Activated naive CD4-positive, alpha-beta T cell treated with anti-CD3 and anti-CD28 coated beads for 36 hours (primary cell): Measurements from ENCODE around the gene RBM18. TPM values are rescaled to one million over a fixed set of nuclear protein-coding genes. Genes with fewer than 3 reads are reported as not detected.

Experiments
- CTCF ChIA-PET: fragments of 350-600 bp; sonication (Branson Sonifier 250); formaldehyde crosslinking; loops from one replicate; lab custom pipeline; 2021; ENCODE audit warnings: antibody characterized with exemption; lab: Charles Lee
- DNase-seq: peaks from one replicate; pipeline ENCODE4 v3.0.0-alpha.2; 2020
- H3K27ac Mint-ChIP-seq: one replicate; pipeline ENCODE4 v1.8.0; 2021; ENCODE audit warnings: mild to moderate bottlenecking, mixed read lengths
- H3K27me3 Mint-ChIP-seq: one replicate; pipeline ENCODE4 v1.8.0; 2021; ENCODE audit warnings: low read depth, mixed read lengths
- H3K36me3 Mint-ChIP-seq: one replicate; pipeline ENCODE4 v1.8.0; 2021; ENCODE audit warnings: low read depth, mixed read lengths
- H3K4me1 Mint-ChIP-seq: one replicate; pipeline ENCODE4 v1.8.0; 2021; ENCODE audit warnings: low read depth, mixed read lengths
- H3K4me3 Mint-ChIP-seq: one replicate; pipeline ENCODE4 v1.8.0; 2021; ENCODE audit warnings: mild to moderate bottlenecking, moderate library complexity, mixed read lengths
- H3K9me3 Mint-ChIP-seq: one replicate; pipeline ENCODE4 v1.8.0; 2021; ENCODE audit warnings: mixed read lengths
- intact Hi-C: fragments of 100-400 bp; cut with micrococcal nuclease; formaldehyde crosslinking; loops from one replicate; pipeline ENCODE4 v1.15.1; 2023
- total RNA-seq, 2 experiments: library from RNA; stranded (reverse); gene quantifications; one replicate each; pipeline ENCODE4 v1.2.3, GENCODE V29; 2021

The RBM18 gene
- total RNA-seq, 2 experiments from 2014 or later = 25.8 to 25.9 TPM

DNA sequence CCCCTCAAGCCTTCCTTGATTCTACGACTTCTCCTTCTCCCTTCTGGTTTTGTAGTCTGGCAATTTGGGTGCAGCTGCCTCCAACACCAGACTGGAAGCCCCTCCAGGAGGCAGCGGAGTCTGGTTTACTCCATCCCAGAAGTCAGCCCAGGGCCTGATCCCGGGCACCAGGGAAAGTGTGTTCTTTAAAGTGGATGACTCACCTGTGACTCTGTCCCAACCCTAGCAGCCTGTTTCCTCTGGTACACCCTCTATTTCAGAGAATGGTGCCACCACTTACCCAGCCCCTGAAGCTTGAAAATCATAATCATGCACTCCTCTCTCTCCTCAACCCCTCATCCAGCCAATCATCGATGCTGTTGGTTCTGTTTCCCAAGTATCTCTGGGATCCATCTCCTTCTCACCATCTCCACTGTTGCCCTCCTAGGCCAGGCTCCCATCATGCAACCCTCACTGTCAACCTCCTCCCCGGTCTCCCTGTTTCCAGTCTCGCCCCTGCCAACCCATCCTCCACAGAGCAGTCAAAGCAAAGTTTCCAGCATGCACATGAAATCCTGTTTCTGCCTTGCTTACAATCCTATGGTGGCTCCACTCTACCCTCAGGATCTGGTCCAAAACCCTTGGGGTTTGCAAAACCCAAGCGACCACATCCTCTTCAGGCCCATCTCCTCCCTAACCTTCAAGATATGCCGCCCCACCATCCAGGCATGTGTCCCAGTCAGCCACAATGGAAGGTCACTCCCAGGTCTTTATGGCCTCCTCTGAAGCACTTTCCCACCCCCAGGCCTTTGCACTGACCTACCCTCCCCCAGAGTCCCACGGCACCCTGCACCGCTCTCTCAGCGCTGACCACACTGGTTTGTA, 46.3 kb downstream of the RBM18 start:
- no peak overlapping the region for H3K4me3 Mint-ChIP-seq

GRCh38 chr9:122217640-122218039, 47.0 kb downstream of the RBM18 start:
- CTCF ChIA-PET = no interaction called here
- intact Hi-C loops = no loop called here
- H3K27me3 Mint-ChIP-seq = peaks cover 78% of the 10 kb centered on the region

More for the DNA sequence above, 46.3 kb downstream of the RBM18 start:
- H3K36me3 Mint-ChIP-seq = no peaks in the 10 kb centered on the region
- peaks cover 23% of the 10 kb centered on the region for H3K4me1 Mint-ChIP-seq
- no peak overlapping the region for H3K27ac Mint-ChIP-seq
- CTCF ChIA-PET = no interaction called here
- intact Hi-C loops = no loop called here
- H3K27me3 Mint-ChIP-seq = peaks cover 77% of the 10 kb centered on the region
- no peak for DNase-seq
- H3K9me3 Mint-ChIP-seq = no peaks in the 10 kb centered on the region

DNA sequence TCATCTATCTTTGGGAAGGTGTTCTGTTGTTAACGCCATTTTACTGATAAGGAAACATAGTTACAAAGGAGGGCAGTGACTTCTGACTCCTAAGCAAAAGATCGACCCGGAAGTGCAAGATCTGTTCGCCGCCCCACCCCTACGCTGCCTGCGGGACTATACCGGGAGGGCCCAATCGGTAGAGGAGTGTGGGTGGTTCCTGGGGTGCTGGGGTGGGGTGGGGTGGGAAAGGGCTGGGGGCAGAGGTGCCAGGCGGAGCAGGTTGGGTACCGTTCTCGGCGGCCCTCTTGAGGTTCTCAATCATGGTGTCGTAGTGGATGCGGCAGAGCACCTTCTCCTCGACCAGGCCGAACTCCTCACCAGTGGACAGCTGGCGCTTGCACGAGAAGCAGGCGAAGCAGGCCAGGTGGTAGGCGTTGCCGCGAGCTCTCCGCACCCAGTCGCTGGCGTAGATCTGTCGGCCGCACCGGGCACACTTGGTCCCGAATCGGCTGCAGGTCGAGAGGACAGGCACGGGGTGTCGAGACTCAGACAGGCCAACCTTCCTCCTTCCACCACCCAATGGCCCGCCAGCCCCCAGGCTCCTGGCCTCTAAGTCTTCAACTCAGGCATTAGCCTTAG, 47.7 kb downstream of the RBM18 start:
- no peak for DNase-seq
- no peaks in the 10 kb centered on the region for H3K9me3 Mint-ChIP-seq
- H3K27me3 Mint-ChIP-seq = peaks cover 78% of the 10 kb centered on the region
- no peaks in the 10 kb centered on the region for H3K36me3 Mint-ChIP-seq
- intact Hi-C loops = no loop called here
- H3K4me3 Mint-ChIP-seq = no peak overlapping the region
- CTCF ChIA-PET = interaction anchor here (1.8 kb wide), 1 partner anchor 92 kb away, joined by 5 read pairs; no protein-coding TSS in a partner anchor
- H3K27ac Mint-ChIP-seq = no peak overlapping the region
- H3K4me1 Mint-ChIP-seq = peaks cover 26% of the 10 kb centered on the region

More at GRCh38 chr9:122217640-122218039, 47.0 kb downstream of the RBM18 start:
- no peak overlapping the region for H3K27ac Mint-ChIP-seq
- no peaks in the 10 kb centered on the region for H3K36me3 Mint-ChIP-seq
- no peak for DNase-seq
- no peaks in the 10 kb centered on the region for H3K9me3 Mint-ChIP-seq
- no peak overlapping the region for H3K4me3 Mint-ChIP-seq
- peaks cover 26% of the 10 kb centered on the region for H3K4me1 Mint-ChIP-seq

- Mint-ChIP-seq H3K27me3 (peaks cover 78% of the 10 kb centered on the region), H3K9me3 (no peaks in the 10 kb centered on the region), H3K4me3 (no peak overlapping the region), H3K27ac (no peak overlapping the region), H3K36me3 (no peaks in the 10 kb centered on the region), H3K4me1 (peaks cover 26% of the 10 kb centered on the region)
- CTCF ChIA-PET = interaction anchor here (1.8 kb wide), 1 partner anchor 92 kb away, joined by 5 read pairs; no protein-coding TSS in a partner anchor
- no peak for DNase-seq
- intact Hi-C loops = no loop called here
Measured at GRCh38 chr9:122216138-122216797, 48.4 kb downstream of the RBM18 start.

GRCh38 chr9:122215663-122216062, 49.0 kb downstream of the RBM18 start:
- CTCF ChIA-PET = interaction anchor here (1.8 kb wide), 1 partner anchor 91 kb away, joined by 5 read pairs; no protein-coding TSS in a partner anchor
- Mint-ChIP-seq H3K36me3 (no peaks in the 10 kb centered on the region), H3K9me3 (no peaks in the 10 kb centered on the region), H3K27ac (no peak overlapping the region), H3K4me1 (peaks cover 26% of the 10 kb centered on the region), H3K4me3 (no peak overlapping the region), H3K27me3 (peaks cover 79% of the 10 kb centered on the region)
- no peak for DNase-seq
- intact Hi-C loops = no loop called here

DNA sequence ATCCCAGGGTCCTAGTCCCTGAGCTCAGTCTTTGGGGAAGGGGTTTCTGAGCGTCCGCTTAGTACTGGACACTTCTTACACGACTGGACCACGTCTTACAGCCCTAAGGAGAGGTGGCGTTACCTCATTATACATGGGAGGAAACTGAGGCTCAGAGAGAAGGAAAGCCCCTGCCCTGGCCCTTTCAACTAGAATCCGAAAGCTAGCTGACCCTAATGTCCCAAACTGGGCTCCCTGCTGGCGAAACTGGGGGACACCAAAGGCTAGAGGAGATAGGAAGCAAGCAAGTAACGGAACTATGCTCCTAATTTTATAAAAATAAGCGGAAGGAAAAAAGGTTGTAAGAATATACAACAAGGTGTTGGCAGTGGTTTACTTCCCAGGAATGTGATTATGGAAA, 50.1 kb downstream of the RBM18 start:
- Mint-ChIP-seq H3K4me1 (peaks cover 20% of the 10 kb centered on the region), H3K4me3 (no peak overlapping the region), H3K27ac (no peak overlapping the region), H3K36me3 (no peaks in the 10 kb centered on the region), H3K9me3 (no peaks in the 10 kb centered on the region), H3K27me3 (peaks cover 74% of the 10 kb centered on the region)
- DNase-seq = no peak
- intact Hi-C loops = no loop called here
- CTCF ChIA-PET = no interaction called here

DNA sequence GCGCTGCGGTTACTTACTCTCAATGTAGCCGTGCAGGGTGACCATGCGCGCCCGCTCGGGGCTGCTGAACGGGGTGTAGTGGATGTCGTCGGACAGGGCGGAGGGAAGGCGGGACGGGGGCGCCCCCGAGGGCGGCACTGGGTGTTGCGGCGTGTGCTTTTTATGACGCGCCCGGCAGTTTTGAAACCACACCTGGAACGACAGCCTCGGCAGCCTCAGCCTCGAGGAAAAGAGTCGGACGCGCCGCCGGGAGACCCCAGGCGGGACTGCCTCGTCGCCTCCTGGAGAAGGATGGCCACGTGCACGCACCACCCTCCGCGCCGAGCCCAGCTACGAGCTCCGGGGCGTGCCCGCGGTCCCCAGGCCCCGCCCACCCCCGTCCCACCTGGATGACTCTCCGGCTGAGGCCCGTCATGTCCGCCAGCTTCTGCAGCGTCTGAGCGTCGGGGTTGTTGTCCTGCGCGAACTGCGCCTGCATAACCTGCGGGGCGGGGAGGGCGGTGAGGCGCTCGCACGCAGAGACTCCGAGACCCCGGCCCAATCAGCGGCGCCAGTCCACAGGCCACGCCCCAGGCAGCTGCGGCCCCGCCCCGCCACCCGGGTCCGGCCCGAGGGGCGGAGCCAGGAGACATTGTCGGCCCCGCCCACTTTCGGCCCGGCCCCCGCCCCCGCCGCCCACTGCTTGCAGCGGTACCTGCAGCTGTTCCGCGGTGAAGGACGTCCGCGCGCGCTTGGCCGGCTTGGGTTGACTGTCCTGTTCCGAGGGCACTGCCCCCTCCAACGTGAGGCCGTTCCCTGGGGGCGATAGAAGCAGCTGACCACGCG, 50.8 kb downstream of the RBM18 start:
- Mint-ChIP-seq H3K36me3 (no peaks in the 10 kb centered on the region), H3K27ac (no peak overlapping the region), H3K4me1 (peaks cover 14% of the 10 kb centered on the region), H3K27me3 (peaks cover 67% of the 10 kb centered on the region), H3K9me3 (no peaks in the 10 kb centered on the region), H3K4me3 (peak overlapping the region; percentile 60)
- DNase-seq = peak; percentile 64
- intact Hi-C loops = no loop called here
- CTCF ChIA-PET = no interaction called here

GRCh38 chr9:122213102-122213588, 51.5 kb downstream of the RBM18 start:
- Mint-ChIP-seq H3K4me1 (peaks cover 7% of the 10 kb centered on the region), H3K4me3 (peak overlapping the region; percentile 60), H3K27ac (no peak overlapping the region), H3K9me3 (no peaks in the 10 kb centered on the region), H3K27me3 (peaks cover 62% of the 10 kb centered on the region), H3K36me3 (no peaks in the 10 kb centered on the region)
- CTCF ChIA-PET = no interaction called here
- DNase-seq = no peak
- intact Hi-C loops = no loop called here

GRCh38 chr9:122212473-122213004, 52.1 kb downstream of the RBM18 start:
- Mint-ChIP-seq H3K36me3 (no peaks in the 10 kb centered on the region), H3K4me1 (peaks cover 5% of the 10 kb centered on the region), H3K4me3 (no peak overlapping the region), H3K27ac (no peak overlapping the region), H3K9me3 (no peaks in the 10 kb centered on the region), H3K27me3 (peaks cover 61% of the 10 kb centered on the region)
- intact Hi-C loops = no loop called here
- DNase-seq = no peak
- CTCF ChIA-PET = no interaction called here

- CTCF ChIA-PET = interaction anchor here (0.6 to 0.7 kb wide), 2 partner anchors 54 to 1474 kb away, joined by 4 to 5 read pairs; no protein-coding TSS in a partner anchor
- Mint-ChIP-seq H3K4me3 (no peak overlapping the region), H3K27me3 (peaks cover 42% of the 10 kb centered on the region), H3K9me3 (no peaks in the 10 kb centered on the region), H3K4me1 (peaks cover 3% of the 10 kb centered on the region), H3K36me3 (no peaks in the 10 kb centered on the region), H3K27ac (no peak overlapping the region)
- intact Hi-C loops = no loop called here
- no peak for DNase-seq
Measured at GRCh38 chr9:122209451-122209850, 55.2 kb downstream of the RBM18 start.

DNA sequence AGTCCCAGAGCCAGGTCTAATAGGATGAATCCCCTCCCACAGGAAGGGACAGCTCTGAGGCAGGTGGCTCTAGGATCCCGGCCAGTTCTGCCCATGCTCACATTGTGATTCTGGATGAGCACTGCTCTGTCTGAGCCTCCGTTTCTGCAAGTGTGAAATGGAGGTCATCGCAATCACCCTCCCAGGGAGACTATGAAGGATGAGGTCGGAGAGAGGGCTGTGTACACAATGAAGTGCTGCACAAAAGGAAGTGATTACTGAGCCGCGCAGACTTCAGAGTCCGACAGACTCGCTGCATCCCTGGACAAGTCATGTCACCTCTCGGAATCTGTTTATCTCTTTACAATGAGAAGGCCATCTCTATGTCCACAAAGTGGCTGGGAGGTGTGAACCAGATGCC, 57.5 kb downstream of the RBM18 start:
- intact Hi-C loops = no loop called here
- Mint-ChIP-seq H3K36me3 (no peaks in the 10 kb centered on the region), H3K4me1 (no peaks in the 10 kb centered on the region), H3K27ac (no peak overlapping the region), H3K27me3 (peaks cover 23% of the 10 kb centered on the region), H3K9me3 (no peaks in the 10 kb centered on the region), H3K4me3 (no peak overlapping the region)
- CTCF ChIA-PET = no interaction called here
- DNase-seq = no peak
